ENCODE data around the gene GPR162.

DNA sequence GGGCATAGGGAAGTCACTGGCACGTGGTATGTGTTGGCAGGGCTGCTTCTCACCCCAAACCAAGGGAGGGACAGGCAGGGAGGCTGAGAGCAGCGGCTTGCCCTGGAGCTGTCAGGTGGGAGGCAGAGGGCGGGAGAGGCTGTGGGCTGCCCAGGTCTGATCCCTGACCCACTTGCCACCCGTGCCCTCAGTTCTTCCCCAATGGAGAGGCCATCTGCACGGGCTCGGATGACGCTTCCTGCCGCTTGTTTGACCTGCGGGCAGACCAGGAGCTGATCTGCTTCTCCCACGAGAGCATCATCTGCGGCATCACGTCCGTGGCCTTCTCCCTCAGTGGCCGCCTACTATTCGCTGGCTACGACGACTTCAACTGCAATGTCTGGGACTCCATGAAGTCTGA is 23.8 kb downstream of the GPR162 start:
- no peak for TF ChIP-seq POLR2A (IDR thresholded peaks at IDR 0.05)
- TF ChIP-seq, protein P1, sequence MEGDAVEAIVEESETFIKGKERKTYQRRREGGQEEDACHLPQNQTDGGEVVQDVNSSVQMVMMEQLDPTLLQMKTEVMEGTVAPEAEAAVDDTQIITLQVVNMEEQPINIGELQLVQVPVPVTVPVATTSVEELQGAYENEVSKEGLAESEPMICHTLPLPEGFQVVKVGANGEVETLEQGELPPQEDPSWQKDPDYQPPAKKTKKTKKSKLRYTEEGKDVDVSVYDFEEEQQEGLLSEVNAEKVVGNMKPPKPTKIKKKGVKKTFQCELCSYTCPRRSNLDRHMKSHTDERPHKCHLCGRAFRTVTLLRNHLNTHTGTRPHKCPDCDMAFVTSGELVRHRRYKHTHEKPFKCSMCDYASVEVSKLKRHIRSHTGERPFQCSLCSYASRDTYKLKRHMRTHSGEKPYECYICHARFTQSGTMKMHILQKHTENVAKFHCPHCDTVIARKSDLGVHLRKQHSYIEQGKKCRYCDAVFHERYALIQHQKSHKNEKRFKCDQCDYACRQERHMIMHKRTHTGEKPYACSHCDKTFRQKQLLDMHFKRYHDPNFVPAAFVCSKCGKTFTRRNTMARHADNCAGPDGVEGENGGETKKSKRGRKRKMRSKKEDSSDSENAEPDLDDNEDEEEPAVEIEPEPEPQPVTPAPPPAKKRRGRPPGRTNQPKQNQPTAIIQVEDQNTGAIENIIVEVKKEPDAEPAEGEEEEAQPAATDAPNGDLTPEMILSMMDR (IDR thresholded peaks at IDR 0.05) = no peak
